Measurements from ENCODE around the gene FHIP1B.

FHIP1B gene

GRCh38 chr11:6240139-6240538 lies 5.7 kb upstream of the FHIP1B start:
- H3K4me3 ChIP-seq (ENCODE audit: low read depth, low read length) = no peak overlapping the region

GRCh38 chr11:6238902-6239301 lies 4.5 kb upstream of the FHIP1B start, which contains the start of gene CNGA4:
Gene CNGA4 (plus strand): TSS chr11:6239089. CDS start chr11:6239207, 118 bp downstream.
- H3K4me3 ChIP-seq (ENCODE audit: low read depth, low read length) = no peak within 1 kb of the TSS

- H3K4me3 ChIP-seq (ENCODE audit: low read depth, low read length) = no peak overlapping the region
These were observed 3.4 kb upstream of the FHIP1B start for GRCh38 chr11:6237761-6238302.

- H3K4me3 ChIP-seq (ENCODE audit: low read depth, low read length) = no peak overlapping the region
These were observed 2.8 kb upstream of the FHIP1B start for GRCh38 chr11:6237266-6237665.

- peak overlapping the region; percentile 97 for H3K4me3 ChIP-seq (ENCODE audit: low read depth, low read length)
These were observed 451 bp downstream of the FHIP1B start for GRCh38 chr11:6233984-6234386.

- no peak overlapping the region for H3K4me3 ChIP-seq (ENCODE audit: low read depth, low read length)
These were observed 1.5 kb downstream of the FHIP1B start for GRCh38 chr11:6232899-6233298.

GRCh38 chr11:6229911-6230310 lies 4.5 kb downstream of the FHIP1B start:
- no peak overlapping the region for H3K4me3 ChIP-seq (ENCODE audit: low read depth, low read length)

GRCh38 chr11:6228520-6228919 lies 5.9 kb downstream of the FHIP1B start:
- no peak overlapping the region for H3K4me3 ChIP-seq (ENCODE audit: low read depth, low read length)

GRCh38 chr11:6225896-6226295 lies 8.5 kb downstream of the FHIP1B start:
- no peak overlapping the region for H3K4me3 ChIP-seq (ENCODE audit: low read depth, low read length)

- H3K4me3 ChIP-seq (ENCODE audit: low read depth, low read length) = no peak overlapping the region
These were observed 9.4 kb downstream of the FHIP1B start for GRCh38 chr11:6225024-6225423.

- H3K4me3 ChIP-seq (ENCODE audit: low read depth, low read length) = no peak overlapping the region
These were observed 10.0 kb downstream of the FHIP1B start for GRCh38 chr11:6224421-6224820.

- no peak overlapping the region for H3K4me3 ChIP-seq (ENCODE audit: low read depth, low read length)
These were observed 10.6 kb downstream of the FHIP1B start for GRCh38 chr11:6223854-6224253.

GRCh38 chr11:6219359-6219758 lies 15.1 kb downstream of the FHIP1B start:
- H3K4me3 ChIP-seq (ENCODE audit: low read depth, low read length) = no peak overlapping the region

GRCh38 chr11:6217722-6218121 lies 16.7 kb downstream of the FHIP1B start:
- H3K4me3 ChIP-seq (ENCODE audit: low read depth, low read length) = no peak overlapping the region

GRCh38 chr11:6216501-6216900 lies 17.9 kb downstream of the FHIP1B start:
- H3K4me3 ChIP-seq (ENCODE audit: low read depth, low read length) = no peak overlapping the region

- no peak overlapping the region for H3K4me3 ChIP-seq (ENCODE audit: low read depth, low read length)
These were observed 19.9 kb downstream of the FHIP1B start for GRCh38 chr11:6214530-6214929.

- H3K4me3 ChIP-seq (ENCODE audit: low read depth, low read length) = no peak overlapping the region
These were observed 24.0 kb downstream of the FHIP1B start for GRCh38 chr11:6210274-6210955.

- H3K4me3 ChIP-seq (ENCODE audit: low read depth, low read length) = no peak overlapping the region
These were observed 24.6 kb downstream of the FHIP1B start for GRCh38 chr11:6209801-6210200.

GRCh38 chr11:6206456-6207180 lies 27.8 kb downstream of the FHIP1B start:
- no peak overlapping the region for H3K4me3 ChIP-seq (ENCODE audit: low read depth, low read length)

- no peak within 1 kb of the TSS for H3K4me3 ChIP-seq (ENCODE audit: low read depth, low read length)
These were observed 29.1 kb downstream of the FHIP1B start, which contains the start of gene C11orf42 for GRCh38 chr11:6205366-6205765. Gene C11orf42 (plus strand): TSS chr11:6205557. CDS start chr11:6205616, 59 bp downstream.

GRCh38 chr11:6204706-6205105 lies 29.7 kb downstream of the FHIP1B start:
- no peak overlapping the region for H3K4me3 ChIP-seq (ENCODE audit: low read depth, low read length)

- H3K4me3 ChIP-seq (ENCODE audit: low read depth, low read length) = no peak overlapping the region
These were observed 31.1 kb downstream of the FHIP1B start for GRCh38 chr11:6203327-6203726.

All from iPS-11a (cell line).